ENCODE results near the gene AMN. TPM values are rescaled to one million over a fixed set of nuclear protein-coding genes. Genes with fewer than 3 reads are reported as not detected.

Gene AMN
- total and polyA plus RNA-seq, 2 donors (not counting 1 experiment from before 2014, with no cell fraction given) = 11.5 to 15.0 TPM

DNA sequence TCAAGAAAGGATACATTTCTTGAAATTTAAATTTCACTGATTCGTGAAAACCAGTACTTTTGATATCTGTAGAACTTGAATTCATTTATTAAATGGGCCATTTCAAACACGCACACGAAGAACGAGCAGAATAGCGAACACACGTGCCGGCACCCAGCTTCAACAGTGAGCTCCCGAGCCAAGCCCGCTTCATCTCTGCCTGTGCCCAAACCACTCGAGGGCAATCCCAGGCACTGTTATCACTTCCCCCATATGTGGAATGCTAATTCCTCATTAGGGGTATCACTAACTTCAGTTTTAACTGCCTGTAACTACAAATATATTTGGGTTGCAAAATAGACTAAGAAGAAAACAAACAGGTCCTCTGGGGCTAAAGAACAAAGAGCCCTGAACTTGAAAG lies 48.0 kb downstream of the AMN start:
- intact Hi-C loops (cut with micrococcal nuclease) = no loop called here
- H3K9me3 ChIP-seq (ENCODE audit: control extremely low read depth in 1 of 3, control insufficient read depth in 2 of 3, insufficient read depth in 1 of 3, low read length in 2 of 3) = no peaks in the 10 kb centered on the region
- ChIA-PET CTCF (interaction anchor here (0.5 to 1.8 kb wide), 2 partner anchors 274 to 275 kb away, joined by 3 to 6 read pairs; no protein-coding TSS in a partner anchor), POLR2A (no interaction called here)
- H3K9ac ChIP-seq (ENCODE audit: low read length) = no peak overlapping the region
- no peaks in the 10 kb centered on the region for H3K27me3 ChIP-seq (replicated peaks in 1 of 4; ENCODE audit: control extremely low read depth in 1 of 4, control insufficient read depth in 3 of 4, insufficient read depth in 4 of 4, low read length in 3 of 4)
- no peaks in the 10 kb centered on the region for H3K79me2 ChIP-seq (ENCODE audit: control insufficient read depth, insufficient read depth, low read length)
- no peak for DNase-seq
- H2AFZ ChIP-seq (ENCODE audit: insufficient read depth, low read depth, low read length, poor library complexity, severe bottlenecking) = no peak overlapping the region
- H3K27ac ChIP-seq (ENCODE audit: low read length in 2 of 2) = no peak overlapping the region
- Mint-ChIP-seq H3K4me3 (no peak overlapping the region), H3K4me1 (no peaks in the 10 kb centered on the region), H3K27ac (no peak overlapping the region), H3K27me3 (no peaks in the 10 kb centered on the region), H3K9me3 (ENCODE audit: insufficient read depth) (no peaks in the 10 kb centered on the region)
- H3K36me3 ChIP-seq (replicated peaks in 1 of 2; ENCODE audit: control extremely low read depth in 1 of 2, control insufficient read depth in 1 of 2, extremely low read depth in 1 of 2, insufficient read depth in 2 of 2, low read length in 1 of 2) = peaks cover 0 to 45% of the 10 kb centered on the region in 2 experiments
- WGBS (ENCODE audit: insufficient coverage) = 97% methylated on average over 9 of the region's 10 CpGs
- no peaks in the 10 kb centered on the region for H3K4me1 ChIP-seq (ENCODE audit: control insufficient read depth in 2 of 2, insufficient read depth in 2 of 2, low read length in 2 of 2)
- ATAC-seq (ENCODE audit: low read depth) = no peak
- no peaks in the 10 kb centered on the region for H4K20me1 ChIP-seq (ENCODE audit: control insufficient read depth, insufficient read depth, low read length, poor library complexity, severe bottlenecking)
- no peak overlapping the region for H3K4me3 ChIP-seq (ENCODE audit: control extremely low read depth in 1 of 5, extremely low read depth in 1 of 5, insufficient read depth in 1 of 5, low read depth in 2 of 5, low read length in 4 of 5)
- no peak for TF ChIP-seq EZH2 (IDR thresholded peaks at IDR 0.05; ENCODE audit: borderline replicate concordance, insufficient read depth, low read depth, low read length, poor library complexity, severe bottlenecking)
- TF ChIP-seq CTCF (IDR thresholded peaks at IDR 0.05) = no peak
- H3K4me2 ChIP-seq (replicated peaks; ENCODE audit: low read depth, low read length, poor library complexity, severe bottlenecking) = no peak overlapping the region

- ChIA-PET CTCF (interaction anchor here (1.8 kb wide), 1 partner anchor 276 kb away, joined by 6 read pairs; no protein-coding TSS in a partner anchor), POLR2A (no interaction called here)
- H3K27ac Mint-ChIP-seq = no peak overlapping the region
These were observed 48.9 kb downstream of the AMN start for GRCh38 chr14:102971314-102971713.

More at GRCh38 chr14:102971314-102971713, 48.9 kb downstream of the AMN start:
- H3K9me3 Mint-ChIP-seq (ENCODE audit: insufficient read depth) = no peaks in the 10 kb centered on the region
- Histone ChIP-seq H3K4me3 (ENCODE audit: control extremely low read depth in 1 of 5, extremely low read depth in 1 of 5, insufficient read depth in 1 of 5, low read depth in 2 of 5, low read length in 4 of 5) (no peak overlapping the region), H3K4me1 (ENCODE audit: control insufficient read depth in 2 of 2, insufficient read depth in 2 of 2, low read length in 2 of 2) (no peaks in the 10 kb centered on the region), H3K9ac (ENCODE audit: low read length) (no peak overlapping the region), H3K27me3 (replicated peaks in 1 of 4; ENCODE audit: control extremely low read depth in 1 of 4, control insufficient read depth in 3 of 4, insufficient read depth in 4 of 4, low read length in 3 of 4) (no peaks in the 10 kb centered on the region), H2AFZ (ENCODE audit: insufficient read depth, low read depth, low read length, poor library complexity, severe bottlenecking) (no peak overlapping the region), H3K79me2 (ENCODE audit: control insufficient read depth, insufficient read depth, low read length) (no peaks in the 10 kb centered on the region), H3K36me3 (replicated peaks in 1 of 2; ENCODE audit: control extremely low read depth in 1 of 2, control insufficient read depth in 1 of 2, extremely low read depth in 1 of 2, insufficient read depth in 2 of 2, low read length in 1 of 2) (peaks cover 0 to 41% of the 10 kb centered on the region in 2 experiments), H4K20me1 (ENCODE audit: control insufficient read depth, insufficient read depth, low read length, poor library complexity, severe bottlenecking) (no peaks in the 10 kb centered on the region), H3K27ac (ENCODE audit: low read length in 2 of 2) (no peak overlapping the region), H3K4me2 (replicated peaks; ENCODE audit: low read depth, low read length, poor library complexity, severe bottlenecking) (no peak overlapping the region), H3K9me3 (ENCODE audit: control extremely low read depth in 1 of 3, control insufficient read depth in 2 of 3, insufficient read depth in 1 of 3, low read length in 2 of 3) (no peaks in the 10 kb centered on the region)
- H3K4me1 Mint-ChIP-seq = no peaks in the 10 kb centered on the region
- ATAC-seq (ENCODE audit: low read depth) = no peak
- WGBS (ENCODE audit: insufficient coverage) = 96% methylated on average over 9 of the region's 9 CpGs
- H3K27me3 Mint-ChIP-seq = no peaks in the 10 kb centered on the region
- DNase-seq = no peak
- intact Hi-C loops (cut with micrococcal nuclease) = no loop called here
- H3K4me3 Mint-ChIP-seq = no peak overlapping the region
- no peak for TF ChIP-seq EZH2 (IDR thresholded peaks at IDR 0.05; ENCODE audit: borderline replicate concordance, insufficient read depth, low read depth, low read length, poor library complexity, severe bottlenecking)
